HCT116 (cell line): ENCODE measurements around the gene RIN3. TPM values are rescaled to one million over a fixed set of nuclear protein-coding genes. Genes with fewer than 3 reads are reported as not detected.

ENCODE experiments used
- ATAC-seq: fragments of 200-7000 bp; cut with Tn5 transposase; 2 replicates; pipeline ENCODE4 v1.9.1; 2020; ENCODE audit warnings: mild to moderate bottlenecking, moderate library complexity
- BruUV-seq: library from RNA; stranded (reverse); fragments of 400-500 nt; replicated peaks from 2 replicates; lab custom pipeline; 2021; lab: Mats Ljungman, UMichigan
- CTCF ChIA-PET: fragments of 300-600 bp; sonication (Branson Sonifier 250); formaldehyde crosslinking; loops from one replicate; lab custom pipeline; 2021; ENCODE audit warnings: antibody characterized with exemption; lab: Charles Lee
- POLR2A ChIA-PET: fragments of 300-600, 350-600 bp; sonication (Branson Sonifier 250); formaldehyde crosslinking; loops from one replicate; lab custom pipeline; 2021; ENCODE audit warnings: antibody characterized with exemption; lab: Charles Lee
- RAD21 ChIA-PET, 2 experiments: fragments of 300-600 bp; sonication (Branson Sonifier 250); formaldehyde crosslinking; loops; one replicate each; lab custom pipeline; 2023; ENCODE audit warnings: low total read pairs in 2 of 2; ENCODE audit not compliant: uncharacterized antibody in 2 of 2, unreplicated experiment in 2 of 2, low non-redundant PET in 1 of 2; lab: Charles Lee
- DNase-seq: peaks from one replicate; pipeline ENCODE4 v3.0.0-alpha.2; 2010; ENCODE audit warnings: low read depth, low spot score
- H2AFZ ChIP-seq: fragments of 200-600 bp; shearing (Covaris generic), sonication (generic); 2 replicates; pipeline ENCODE4 v1.6.1; 2017; ENCODE audit warnings: low read depth, mixed run types, mixed read lengths, antibody characterized with exemption, low read length; ENCODE audit not compliant: poor library complexity, severe bottlenecking
- H3K27ac ChIP-seq: 2 replicates; pipeline ENCODE4 v1.5.1; 2012; ENCODE audit warnings: low read depth, low read length
- H3K27me3 ChIP-seq: fragments of 200-600 bp; sonication (generic); 2 replicates; pipeline ENCODE4 v1.6.1; 2016; ENCODE audit warnings: mixed run types, low read length, mixed read lengths; ENCODE audit not compliant: insufficient read depth
- H3K36me3 ChIP-seq, 2 experiments: fragments of 200-500 bp in 1 of 2; fragments of 200-600 bp in 1 of 2; sonication (Bioruptor generic) in 1 of 2; sonication (generic) in 1 of 2; 2 replicates each; pipeline versions ENCODE4 v1.5.1 to v1.6.1; 2014 to 2016; ENCODE audit warnings: low read length in 2 of 2, inconsistent platforms in 1 of 2, mixed read lengths in 1 of 2, mixed run types in 1 of 2; ENCODE audit not compliant: insufficient read depth in 2 of 2, control insufficient read depth in 1 of 2
- H3K4me1 ChIP-seq, 2 experiments: fragments of 200-600 bp in 1 of 2; sonication (generic) in 1 of 2; 2 replicates each; pipeline versions ENCODE4 v1.5.1 to v1.6.1; 2012 to 2017; ENCODE audit warnings: low read length in 2 of 2, inconsistent platforms in 1 of 2, mild to moderate bottlenecking in 1 of 2, mixed read lengths in 1 of 2, mixed run types in 1 of 2, moderate library complexity in 1 of 2; ENCODE audit not compliant: insufficient read depth in 2 of 2, control insufficient read depth in 1 of 2
- H3K4me2 ChIP-seq: fragments of 200-600 bp; sonication (generic); 2 replicates; pipeline ENCODE4 v1.6.1; 2017; ENCODE audit warnings: mixed run types, low read length, mixed read lengths
- H3K4me3 ChIP-seq, 2 experiments: fragments of 200-600 bp in 1 of 2; sonication (generic) in 1 of 2; replicated peaks in 1 of 2; 2 replicates each; pipeline ENCODE4 v1.5.1; 2011 to 2016; ENCODE audit warnings: low read length in 2 of 2, control low read depth in 1 of 2, low read depth in 1 of 2, mild to moderate bottlenecking in 1 of 2, mixed read lengths in 1 of 2, mixed run types in 1 of 2
- H3K79me2 ChIP-seq: fragments of 200-600 bp; sonication (generic); 2 replicates; pipeline ENCODE4 v1.6.1; 2017; ENCODE audit warnings: mild to moderate bottlenecking, mixed run types, low read length, moderate library complexity, mixed read lengths; ENCODE audit not compliant: insufficient read depth
- H3K9ac ChIP-seq: fragments of 200-600 bp; sonication (generic); 2 replicates; pipeline ENCODE4 v1.6.1; 2016; ENCODE audit warnings: low read length, mixed read lengths
- H3K9me2 ChIP-seq: fragments of 200-600 bp; sonication (generic), shearing (Covaris generic); 2 replicates; pipeline ENCODE4 v1.6.1; 2017; ENCODE audit warnings: mixed run types, mild to moderate bottlenecking, moderate library complexity; ENCODE audit not compliant: insufficient read depth
- H3K9me3 ChIP-seq, 2 experiments: fragments of 200-500 bp in 1 of 2; fragments of 200-600 bp in 1 of 2; sonication (Bioruptor generic) in 1 of 2; sonication (generic) in 1 of 2; 2 replicates each; pipeline ENCODE4 v1.6.1; 2014 to 2017; ENCODE audit warnings: low read length in 2 of 2, mixed read lengths in 2 of 2, inconsistent platforms in 1 of 2, low read depth in 1 of 2, mild to moderate bottlenecking in 1 of 2, mixed run types in 1 of 2, moderate library complexity in 1 of 2; ENCODE audit not compliant: control insufficient read depth in 1 of 2, insufficient read depth in 1 of 2
- H4K20me1 ChIP-seq: fragments of 200-600 bp; sonication (generic), shearing (Covaris generic); 2 replicates; pipeline ENCODE4 v1.6.1; 2017; ENCODE audit warnings: mixed run types, mild to moderate bottlenecking, moderate library complexity; ENCODE audit not compliant: insufficient read depth
- CBX3 ChIP-seq: IDR thresholded peaks from 2 replicates; pipeline ENCODE4 v1.6.1; 2012; ENCODE audit warnings: low read depth
- CEBPB ChIP-seq: IDR thresholded peaks from 2 replicates; pipeline ENCODE4 v1.6.1; 2012; ENCODE audit warnings: low read depth
- EZH2 ChIP-seq: fragments of 200-600 bp; sonication (generic); IDR thresholded peaks from 2 replicates; pipeline ENCODE4 v1.6.1; 2017; ENCODE audit warnings: antibody characterized with exemption, mixed run types
- FOSL1 ChIP-seq: IDR thresholded peaks from 2 replicates; pipeline ENCODE4 v1.6.1; 2012; ENCODE audit warnings: low read depth
- JUND ChIP-seq: IDR thresholded peaks from 2 replicates; pipeline ENCODE4 v1.6.1; 2012
- POLR2A ChIP-seq: IDR thresholded peaks from 2 replicates; pipeline ENCODE4 v1.7.0; 2011; ENCODE audit warnings: borderline replicate concordance; ENCODE audit not compliant: insufficient read depth, insufficient read length; ENCODE audit errors: extremely low read depth
- RAD21 ChIP-seq: IDR thresholded peaks from 2 replicates; pipeline ENCODE4 v1.6.1; 2012; ENCODE audit warnings: low read depth, mild to moderate bottlenecking
- SIN3A ChIP-seq: IDR thresholded peaks from 2 replicates; pipeline ENCODE4 v1.6.1; 2012; ENCODE audit warnings: low read depth
- SP1 ChIP-seq: IDR thresholded peaks from 2 replicates; pipeline ENCODE4 v1.6.1; 2012; ENCODE audit warnings: low read depth
- YY1 ChIP-seq: IDR thresholded peaks from 2 replicates; pipeline ENCODE4 v1.6.1; 2011; ENCODE audit warnings: low read length, low read depth, moderate library complexity, mild to moderate bottlenecking; ENCODE audit not compliant: insufficient replicate concordance; ENCODE audit errors: extremely low read depth
- ZBTB33 ChIP-seq: IDR thresholded peaks from 2 replicates; pipeline ENCODE4 v1.6.1; 2011; ENCODE audit warnings: mild to moderate bottlenecking, low read length, moderate library complexity; ENCODE audit not compliant: insufficient replicate concordance; ENCODE audit errors: extremely low read depth
- ZFX ChIP-seq: fragments of 450-650 bp; IDR thresholded peaks from 2 replicates; pipeline ENCODE4 v1.6.1; 2017
- ZNF274 ChIP-seq: fragments of 200-500 bp; sonication (Bioruptor generic); IDR thresholded peaks from 2 replicates; pipeline ENCODE4 v1.6.1; 2014; ENCODE audit warnings: mild to moderate bottlenecking, low read depth, low read length, inconsistent platforms
- intact Hi-C: fragments of 100-400 bp; cut with micrococcal nuclease; formaldehyde crosslinking; loops from 2 replicates; pipeline ENCODE4 v1.10.0; 2022
- total RNA-seq: library from RNA; stranded (reverse); gene quantifications from one replicate; pipeline ENCODE4 v1.2.1, GENCODE V29; 2021; ENCODE audit not compliant: unreplicated experiment
- TF ChIP-seq, protein P1 (sequence below), 3 experiments: fragments of 200-600 bp in 1 of 3; sonication (generic) in 1 of 3; IDR thresholded peaks in 2 of 3; conservative IDR thresholded peaks in 1 of 3; 2 replicates each; pipeline ENCODE4 v1.5.1; 2012 to 2017; ENCODE audit warnings: low read depth in 2 of 3, low read length in 2 of 3, antibody characterized with exemption in 1 of 3, borderline replicate concordance in 1 of 3, control low read depth in 1 of 3, mild to moderate bottlenecking in 1 of 3, mixed read lengths in 1 of 3, mixed run types in 1 of 3, moderate library complexity in 1 of 3; ENCODE audit not compliant: insufficient read depth in 1 of 3
- TF ChIP-seq, protein P2 (sequence below): IDR thresholded peaks from 2 replicates; pipeline ENCODE4 v1.6.1; 2012
- TF ChIP-seq, protein P3 (sequence below): IDR thresholded peaks from 2 replicates; pipeline ENCODE4 v1.6.1; 2012

RIN3 gene
- total RNA-seq, 1 experiment from 2014 or later, result 22.2 TPM

- Histone ChIP-seq H2AFZ (no peak overlapping the region), H3K9me2 (no peaks in the 10 kb centered on the region), H3K27ac (no peak overlapping the region), H3K27me3 (no peaks in the 10 kb centered on the region), H3K4me2 (no peak overlapping the region), H3K9me3 (no peaks in the 10 kb centered on the region), H3K4me3 (no peak overlapping the region), H3K79me2 (no peaks in the 10 kb centered on the region), H4K20me1 (no peaks in the 10 kb centered on the region), H3K36me3 (peaks cover 3 to 4% of the 10 kb centered on the region in 2 experiments; a peak in 2 of 4 replicates), H3K4me1 (peaks cover 6 to 14% of the 10 kb centered on the region in 2 experiments), H3K9ac (no peak overlapping the region)
- no peak for ATAC-seq
- TF ChIP-seq EZH2 (no peak), CEBPB (no peak), FOSL1 (no peak), JUND (no peak), POLR2A (no peak), SP1 (no peak), YY1 (no peak), ZBTB33 (no peak), RAD21 (no peak), CBX3 (no peak), SIN3A (no peak), ZFX (no peak), ZNF274 (no peak)
- TF ChIP-seq, protein P1, sequence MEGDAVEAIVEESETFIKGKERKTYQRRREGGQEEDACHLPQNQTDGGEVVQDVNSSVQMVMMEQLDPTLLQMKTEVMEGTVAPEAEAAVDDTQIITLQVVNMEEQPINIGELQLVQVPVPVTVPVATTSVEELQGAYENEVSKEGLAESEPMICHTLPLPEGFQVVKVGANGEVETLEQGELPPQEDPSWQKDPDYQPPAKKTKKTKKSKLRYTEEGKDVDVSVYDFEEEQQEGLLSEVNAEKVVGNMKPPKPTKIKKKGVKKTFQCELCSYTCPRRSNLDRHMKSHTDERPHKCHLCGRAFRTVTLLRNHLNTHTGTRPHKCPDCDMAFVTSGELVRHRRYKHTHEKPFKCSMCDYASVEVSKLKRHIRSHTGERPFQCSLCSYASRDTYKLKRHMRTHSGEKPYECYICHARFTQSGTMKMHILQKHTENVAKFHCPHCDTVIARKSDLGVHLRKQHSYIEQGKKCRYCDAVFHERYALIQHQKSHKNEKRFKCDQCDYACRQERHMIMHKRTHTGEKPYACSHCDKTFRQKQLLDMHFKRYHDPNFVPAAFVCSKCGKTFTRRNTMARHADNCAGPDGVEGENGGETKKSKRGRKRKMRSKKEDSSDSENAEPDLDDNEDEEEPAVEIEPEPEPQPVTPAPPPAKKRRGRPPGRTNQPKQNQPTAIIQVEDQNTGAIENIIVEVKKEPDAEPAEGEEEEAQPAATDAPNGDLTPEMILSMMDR (IDR thresholded peaks at IDR 0.05 in 2 of 3, conservative IDR thresholded peaks at IDR 0.05 in 1 of 3; ENCODE audit: borderline replicate concordance in 1 of 3, insufficient read depth in 1 of 3, low read depth in 2 of 3, low read length in 2 of 3), result no peak
- TF ChIP-seq, protein P2, sequence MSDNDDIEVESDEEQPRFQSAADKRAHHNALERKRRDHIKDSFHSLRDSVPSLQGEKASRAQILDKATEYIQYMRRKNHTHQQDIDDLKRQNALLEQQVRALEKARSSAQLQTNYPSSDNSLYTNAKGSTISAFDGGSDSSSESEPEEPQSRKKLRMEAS, result no peak
- TF ChIP-seq, protein P3, sequence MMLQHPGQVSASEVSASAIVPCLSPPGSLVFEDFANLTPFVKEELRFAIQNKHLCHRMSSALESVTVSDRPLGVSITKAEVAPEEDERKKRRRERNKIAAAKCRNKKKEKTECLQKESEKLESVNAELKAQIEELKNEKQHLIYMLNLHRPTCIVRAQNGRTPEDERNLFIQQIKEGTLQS, result no peak
- no TSS peak for BruUV-seq
- no peak for DNase-seq
- intact Hi-C loops, result no loop called here
- ChIA-PET RAD21 (no interaction called here), POLR2A (interaction anchor here (1.4 kb wide), 1 partner anchor 36 kb away, joined by 3 read pairs; the partner anchor contains the start of gene LGMN), CTCF (interaction anchor here (1.2 kb wide), 1 partner anchor 23 kb away, joined by 3 read pairs; no protein-coding TSS in a partner anchor)
These were observed 199.1 kb downstream of the RIN3 start for GRCh38 chr14:92712654-92713051.
